SU-DHL-6 (cell line): ENCODE measurements around the gene KL.

ENCODE experiments used
- H2AFZ ChIP-seq: fragments of 200-600 bp; sonication (generic); 2 replicates; pipeline ENCODE4 v1.6.1; 2014; ENCODE audit warnings: low read depth, mild to moderate bottlenecking, moderate library complexity, mixed read lengths, antibody characterized with exemption, low read length; ENCODE audit not compliant: severe bottlenecking
- H3F3A ChIP-seq: fragments of 200-600 bp; shearing (Covaris generic); 2 replicates; pipeline ENCODE4 v1.6.0; 2016; ENCODE audit warnings: antibody characterized with exemption, mild to moderate bottlenecking; ENCODE audit not compliant: insufficient read depth
- H3K27ac ChIP-seq: fragments of 200-600 bp; sonication (generic); 2 replicates; pipeline ENCODE4 v1.5.1; 2016; ENCODE audit warnings: low read depth, mild to moderate bottlenecking, low read length, moderate library complexity, mixed read lengths
- H3K27me3 ChIP-seq: fragments of 200-600 bp; sonication (generic), shearing (Covaris generic); 2 replicates; pipeline ENCODE4 v1.6.0; 2014; ENCODE audit warnings: mild to moderate bottlenecking, low read length
- H3K36me3 ChIP-seq: fragments of 200-600 bp; sonication (generic); 2 replicates; pipeline ENCODE4 v1.6.1; 2014; ENCODE audit warnings: mild to moderate bottlenecking, low read length, mixed read lengths
- H3K4me2 ChIP-seq: fragments of 300-600, 200-600 bp; shearing (Covaris generic), sonication (generic); 2 replicates; pipeline ENCODE4 v1.6.0; 2014; ENCODE audit warnings: low read length, low read depth, mild to moderate bottlenecking; ENCODE audit not compliant: poor library complexity, severe bottlenecking
- H3K4me3 ChIP-seq: fragments of 200-600 bp; sonication (generic); 2 replicates; pipeline ENCODE4 v1.5.1; 2014; ENCODE audit warnings: antibody characterized with exemption, low read length, mild to moderate bottlenecking, mixed read lengths; ENCODE audit not compliant: insufficient read depth, poor library complexity, severe bottlenecking
- H3K79me2 ChIP-seq: fragments of 200-600 bp; sonication (generic); 2 replicates; pipeline ENCODE4 v1.6.1; 2014; ENCODE audit warnings: mild to moderate bottlenecking, low read length, moderate library complexity; ENCODE audit not compliant: insufficient read depth
- H3K9ac ChIP-seq: fragments of 200-600 bp; sonication (generic); 2 replicates; pipeline ENCODE4 v1.7.0; 2014; ENCODE audit warnings: mild to moderate bottlenecking, low read length
- H3K9me2 ChIP-seq: fragments of 200-600 bp; sonication (generic); replicated peaks from 2 replicates; pipeline ENCODE4 v1.6.1; 2014; ENCODE audit warnings: low read length; ENCODE audit not compliant: insufficient read depth
- H3K9me3 ChIP-seq: fragments of 200-600 bp; sonication (generic); 2 replicates; pipeline ENCODE4 v1.6.1; 2014; ENCODE audit warnings: low read length, mixed read lengths; ENCODE audit not compliant: insufficient read depth
- H4K20me1 ChIP-seq: fragments of 200-600 bp; sonication (generic); 2 replicates; pipeline ENCODE4 v1.6.1; 2014; ENCODE audit warnings: low read depth, mild to moderate bottlenecking, antibody characterized with exemption, low read length, moderate library complexity, mixed read lengths
- CTCF ChIP-seq: fragments of 200-600 bp; sonication (generic); IDR thresholded peaks from one replicate; pipeline ENCODE4 v1.5.1; 2017; ENCODE audit warnings: antibody characterized with exemption, mild to moderate bottlenecking, low read length, moderate library complexity; ENCODE audit not compliant: insufficient read depth, poor library complexity, severe bottlenecking
- EZH2phosphoT487 ChIP-seq: fragments of 200-600 bp; sonication (generic), shearing (Covaris generic); conservative IDR thresholded peaks from 2 replicates; pipeline ENCODE4 v1.6.1; 2018; ENCODE audit warnings: mild to moderate bottlenecking, antibody characterized with exemption, low read length, moderate library complexity, mixed read lengths

Gene KL

GRCh38 chr13:33004511-33004910 lies 11.7 kb upstream of the KL start:
- Histone ChIP-seq H4K20me1 (no peaks in the 10 kb centered on the region), H3K79me2 (no peaks in the 10 kb centered on the region), H3K9me2 (no peaks in the 10 kb centered on the region), H3K4me2 (no peak overlapping the region), H3K9ac (no peak overlapping the region), H3K9me3 (peaks cover 11% of the 10 kb centered on the region), H2AFZ (no peak overlapping the region), H3F3A (no peaks in the 10 kb centered on the region), H3K27me3 (0 out of 2 replicates have a peak, but pooled peaks cover 2% of the 10 kb centered on the region), H3K4me3 (no peak overlapping the region), H3K36me3 (no peaks in the 10 kb centered on the region), H3K27ac (no peak overlapping the region)
- no peak for TF ChIP-seq EZH2phosphoT487
- TF ChIP-seq CTCF: no peak

- H3K9me3 ChIP-seq: peaks cover 11% of the 10 kb centered on the region
- no peaks in the 10 kb centered on the region for H3F3A ChIP-seq
- no peaks in the 10 kb centered on the region for H3K9me2 ChIP-seq
- no peak overlapping the region for H3K4me2 ChIP-seq
- TF ChIP-seq CTCF (no peak), EZH2phosphoT487 (no peak)
- H3K27ac ChIP-seq: no peak overlapping the region
- no peaks in the 10 kb centered on the region for H3K36me3 ChIP-seq
- no peaks in the 10 kb centered on the region for H3K79me2 ChIP-seq
- H3K4me3 ChIP-seq: no peak overlapping the region
- no peak overlapping the region for H2AFZ ChIP-seq
- H4K20me1 ChIP-seq: no peaks in the 10 kb centered on the region
- H3K9ac ChIP-seq: no peak overlapping the region
- 0 out of 2 replicates have a peak, but pooled peaks cover 2% of the 10 kb centered on the region for H3K27me3 ChIP-seq
Observed at GRCh38 chr13:33006134-33006533, 10.1 kb upstream of the KL start.

- Histone ChIP-seq H3K4me3 (no peak overlapping the region), H4K20me1 (no peaks in the 10 kb centered on the region), H3K9ac (no peak overlapping the region), H3K27me3 (0 out of 2 replicates have a peak, but pooled peaks cover 2% of the 10 kb centered on the region), H3K4me2 (no peak overlapping the region), H2AFZ (no peak overlapping the region), H3K36me3 (no peaks in the 10 kb centered on the region), H3K27ac (no peak overlapping the region), H3F3A (no peaks in the 10 kb centered on the region), H3K9me2 (no peaks in the 10 kb centered on the region), H3K79me2 (no peaks in the 10 kb centered on the region), H3K9me3 (peaks cover 11% of the 10 kb centered on the region)
- no peak for TF ChIP-seq CTCF
- TF ChIP-seq EZH2phosphoT487: no peak
Observed at GRCh38 chr13:33006638-33007037, 9.6 kb upstream of the KL start.

- H3K4me2 ChIP-seq: no peak overlapping the region
- no peak overlapping the region for H3K9ac ChIP-seq
- TF ChIP-seq CTCF (no peak), EZH2phosphoT487 (no peak)
- H3K9me3 ChIP-seq: peaks cover 11% of the 10 kb centered on the region
- H3K27me3 ChIP-seq: 0 out of 2 replicates have a peak, but pooled peaks cover 2% of the 10 kb centered on the region
- H3K36me3 ChIP-seq: no peaks in the 10 kb centered on the region
- H3K4me3 ChIP-seq: no peak overlapping the region
- no peaks in the 10 kb centered on the region for H3K9me2 ChIP-seq
- no peaks in the 10 kb centered on the region for H3F3A ChIP-seq
- no peaks in the 10 kb centered on the region for H4K20me1 ChIP-seq
- H3K79me2 ChIP-seq: no peaks in the 10 kb centered on the region
- H3K27ac ChIP-seq: no peak overlapping the region
- no peak overlapping the region for H2AFZ ChIP-seq
Observed at GRCh38 chr13:33007237-33007636, 9.0 kb upstream of the KL start.
